GM18873 (cell line): ENCODE results near the gene TPPP2.
"Not testable (repeated sequence)": the region's sequence is repeated elsewhere in the genome, so short reads cannot be mapped to it uniquely, and the experiment has no call there.

ENCODE experiments used
- ATAC-seq: cut with Tn5 transposase; IDR thresholded peaks from one replicate; pipeline ENCODE4 v1.9.1; 2021; ENCODE audit warnings: mild to moderate bottlenecking, moderate library complexity, moderate number of reproducible peaks; ENCODE audit not compliant: unreplicated experiment, low FRiP score

TPPP2 gene

GRCh38 chr14:21036751-21037150 lies 6.7 kb downstream of the TPPP2 start:
- ATAC-seq: no peak

- no peak for ATAC-seq
These were observed 7.1 kb downstream of the TPPP2 start for GRCh38 chr14:21037156-21037555.

DNA sequence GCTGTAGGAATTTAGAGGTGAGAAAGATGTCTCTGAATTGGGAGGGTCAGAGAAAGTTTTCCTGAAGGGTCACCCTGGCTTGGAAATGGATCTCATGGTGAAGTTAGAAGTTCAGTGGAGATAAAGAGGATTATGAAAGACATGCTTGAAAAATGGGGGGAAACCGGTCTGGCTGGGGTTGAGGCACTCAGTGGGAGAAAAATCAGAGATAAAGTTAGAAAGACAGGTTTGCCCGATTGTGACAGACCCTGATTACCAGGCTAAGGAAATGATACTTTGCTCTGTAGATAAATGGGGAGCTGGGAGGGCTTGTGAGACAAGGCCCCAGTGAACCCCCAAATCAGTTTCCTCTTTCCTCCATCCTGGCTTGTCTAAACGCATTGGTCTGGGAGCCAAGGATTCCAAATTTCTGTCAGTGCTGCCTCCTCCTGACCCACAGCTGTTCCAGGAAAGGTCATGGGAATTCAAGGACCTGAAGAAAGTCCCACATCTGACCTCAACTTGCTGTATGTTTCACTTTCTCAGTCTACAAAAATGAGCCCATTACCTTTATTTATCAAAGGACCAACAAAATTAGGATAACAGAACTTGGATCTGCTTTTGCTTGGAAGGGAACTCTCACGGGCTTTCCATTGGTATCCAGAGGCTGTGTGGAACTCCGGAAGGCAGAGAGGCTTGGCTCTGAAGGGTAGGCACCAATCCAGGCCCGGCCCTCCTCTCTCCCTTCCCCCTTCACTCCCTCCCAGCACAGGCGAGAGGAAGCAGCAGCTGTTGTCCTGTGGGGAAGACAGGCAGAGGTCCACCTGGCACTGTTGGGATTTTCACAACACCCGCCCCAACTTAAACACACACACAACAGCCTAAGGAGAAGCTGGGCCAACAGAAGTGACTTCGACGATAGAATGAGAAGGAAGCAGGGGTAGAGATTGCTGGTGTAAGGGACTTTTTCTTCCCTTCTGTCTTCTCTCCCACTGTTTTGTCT lies 8.7 kb downstream of the TPPP2 start:
- ATAC-seq: no peak

- no peak for ATAC-seq
These were observed 9.8 kb downstream of the TPPP2 start for GRCh38 chr14:21039585-21040369.

GRCh38 chr14:21040370-21040925 lies 10.4 kb downstream of the TPPP2 start:
- no peak for ATAC-seq

- ATAC-seq: not testable (repeated sequence)
These were observed 10.9 kb downstream of the TPPP2 start for GRCh38 chr14:21040941-21041340.

DNA sequence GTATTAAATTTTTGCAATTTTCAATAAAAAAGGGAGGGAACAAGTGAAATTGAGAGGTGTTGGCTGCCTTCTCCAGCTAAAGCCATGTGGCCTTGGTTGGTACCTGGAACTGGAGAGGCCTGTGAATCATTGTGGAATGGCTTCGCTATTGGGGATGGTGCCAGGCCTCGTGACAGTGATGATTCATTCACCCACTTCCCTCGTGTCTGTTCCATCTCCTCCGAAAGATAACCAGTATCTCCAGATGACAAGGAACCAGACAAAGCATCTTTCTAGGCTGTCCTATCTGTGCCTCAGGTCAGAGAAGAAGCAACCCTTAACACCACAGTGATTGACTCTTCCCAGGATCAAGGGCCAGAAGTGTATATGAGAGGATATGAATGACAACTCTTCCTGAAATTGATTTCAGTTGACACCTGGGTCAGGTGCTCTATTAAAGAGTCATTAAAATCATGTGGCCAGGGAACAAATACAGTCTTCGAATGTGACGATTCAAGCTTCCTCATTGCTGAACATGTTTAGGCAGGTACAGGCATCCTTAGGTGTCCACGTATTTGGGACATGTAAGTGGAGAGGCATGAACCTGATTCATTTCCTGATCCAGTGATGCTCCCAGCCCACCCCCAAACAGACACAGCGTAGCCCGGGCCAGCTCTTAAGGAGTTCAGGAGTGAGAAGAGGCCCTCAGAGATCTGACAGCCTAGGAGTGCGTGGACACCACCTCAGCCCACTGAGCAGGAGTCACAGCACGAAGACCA lies 11.8 kb downstream of the TPPP2 start, which contains the start of gene RNASE7:
RNASE7 (plus strand) TSS at position 687 of the 758 bp plus-strand sequence. CDS start 631 bp downstream, outside the sequence.
- no peak for ATAC-seq

DNA sequence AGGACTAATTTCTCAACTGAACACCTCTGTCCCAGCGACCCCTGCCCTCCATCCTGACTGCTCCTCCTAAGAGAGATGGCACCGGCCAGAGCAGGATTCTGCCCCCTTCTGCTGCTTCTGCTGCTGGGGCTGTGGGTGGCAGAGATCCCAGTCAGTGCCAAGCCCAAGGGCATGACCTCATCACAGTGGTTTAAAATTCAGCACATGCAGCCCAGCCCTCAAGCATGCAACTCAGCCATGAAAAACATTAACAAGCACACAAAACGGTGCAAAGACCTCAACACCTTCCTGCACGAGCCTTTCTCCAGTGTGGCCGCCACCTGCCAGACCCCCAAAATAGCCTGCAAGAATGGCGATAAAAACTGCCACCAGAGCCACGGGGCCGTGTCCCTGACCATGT lies 12.9 kb downstream of the TPPP2 start:
- no peak for ATAC-seq

DNA sequence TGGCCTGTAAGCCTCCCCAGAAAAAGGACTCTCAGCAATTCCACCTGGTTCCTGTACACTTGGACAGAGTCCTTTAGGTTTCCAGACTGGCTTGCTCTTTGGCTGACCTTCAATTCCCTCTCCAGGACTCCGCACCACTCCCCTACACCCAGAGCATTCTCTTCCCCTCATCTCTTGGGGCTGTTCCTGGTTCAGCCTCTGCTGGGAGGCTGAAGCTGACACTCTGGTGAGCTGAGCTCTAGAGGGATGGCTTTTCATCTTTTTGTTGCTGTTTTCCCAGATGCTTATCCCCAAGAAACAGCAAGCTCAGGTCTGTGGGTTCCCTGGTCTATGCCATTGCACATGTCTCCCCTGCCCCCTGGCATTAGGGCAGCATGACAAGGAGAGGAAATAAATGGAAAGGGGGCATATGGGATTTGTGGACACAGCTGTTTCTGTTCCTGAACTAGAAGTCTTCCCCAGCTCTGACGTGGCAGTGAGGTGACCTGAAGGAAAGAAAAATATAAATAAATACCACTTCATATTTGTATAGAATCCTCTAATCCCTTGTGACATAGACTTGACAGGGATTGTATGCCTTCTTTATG lies 13.5 kb downstream of the TPPP2 start:
- no peak for ATAC-seq

DNA sequence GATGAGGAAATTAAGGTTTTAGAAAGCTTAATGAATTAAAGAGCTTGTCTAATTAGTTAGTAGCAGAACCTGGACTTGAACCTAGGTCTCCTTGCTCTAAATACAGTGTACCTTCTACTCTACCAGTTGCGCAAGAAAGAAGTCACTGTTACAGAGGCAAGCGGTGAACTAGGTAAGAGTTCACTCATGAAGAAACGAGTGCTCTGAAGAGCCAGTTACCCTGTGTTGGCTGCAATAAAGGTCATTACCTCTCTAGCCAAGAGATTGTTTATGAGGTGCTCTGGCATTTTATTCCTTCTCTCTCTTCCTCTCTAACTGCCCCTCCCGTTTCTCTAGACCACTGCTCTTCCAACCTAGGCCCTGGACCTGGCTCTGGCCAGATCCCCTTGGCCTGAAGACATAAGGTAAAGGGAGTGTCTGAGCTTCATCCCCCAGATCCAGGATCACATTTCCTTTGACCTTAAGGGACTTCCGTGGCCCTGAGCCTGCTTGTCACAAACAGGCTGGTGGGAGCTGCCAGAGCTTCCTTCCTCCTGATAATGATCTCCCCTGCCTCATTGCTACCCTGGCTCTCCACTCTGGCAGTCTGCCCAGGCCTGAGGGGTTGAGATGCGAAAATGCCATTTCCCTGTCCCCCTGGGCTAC lies 14.1 kb downstream of the TPPP2 start:
- ATAC-seq: no peak

DNA sequence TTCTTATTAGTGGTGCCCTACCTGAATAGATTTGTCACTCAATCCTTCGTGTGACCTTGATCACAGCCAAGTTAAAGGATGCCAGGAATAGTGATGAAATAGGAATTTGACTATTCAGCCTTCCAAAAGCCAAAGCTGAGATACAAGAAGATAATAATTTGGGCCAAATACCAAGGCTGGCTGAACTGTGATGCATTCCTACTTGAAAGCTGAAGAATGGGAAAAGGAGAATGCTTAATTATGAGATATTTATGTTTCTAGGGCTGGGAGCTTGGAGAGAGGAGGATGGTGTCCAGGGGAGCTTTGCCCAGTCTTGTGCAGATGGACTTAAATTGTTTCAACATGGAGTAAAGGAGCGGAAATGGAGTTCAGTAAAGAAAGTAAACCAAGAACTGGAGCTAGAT lies 17.4 kb downstream of the TPPP2 start:
- ATAC-seq: no peak

- no peak for ATAC-seq
These were observed 18.6 kb downstream of the TPPP2 start for GRCh38 chr14:21048638-21049037.

GRCh38 chr14:21049271-21049673 lies 19.3 kb downstream of the TPPP2 start:
- ATAC-seq: no peak

DNA sequence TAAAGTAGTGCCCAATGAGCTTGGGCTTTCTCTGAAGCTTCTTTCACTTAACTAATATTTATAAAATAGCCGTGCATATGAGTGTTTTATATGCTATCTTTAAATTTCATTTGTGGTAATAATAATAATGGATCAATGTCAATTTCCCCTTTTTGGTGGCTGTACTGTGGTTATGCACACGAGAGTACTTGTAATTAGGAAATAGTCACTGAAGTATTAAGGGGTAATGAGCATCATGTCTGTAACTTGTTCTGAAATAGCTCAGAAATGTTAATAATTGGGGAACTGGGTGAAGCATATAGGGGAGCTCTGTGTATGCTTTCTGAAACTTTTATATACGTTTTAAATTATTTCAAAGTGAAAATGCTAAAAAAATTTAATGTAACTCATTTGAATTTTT lies 20.6 kb downstream of the TPPP2 start:
- ATAC-seq: no peak

GRCh38 chr14:21053184-21054122 lies 23.4 kb downstream of the TPPP2 start:
- no peak for ATAC-seq

DNA sequence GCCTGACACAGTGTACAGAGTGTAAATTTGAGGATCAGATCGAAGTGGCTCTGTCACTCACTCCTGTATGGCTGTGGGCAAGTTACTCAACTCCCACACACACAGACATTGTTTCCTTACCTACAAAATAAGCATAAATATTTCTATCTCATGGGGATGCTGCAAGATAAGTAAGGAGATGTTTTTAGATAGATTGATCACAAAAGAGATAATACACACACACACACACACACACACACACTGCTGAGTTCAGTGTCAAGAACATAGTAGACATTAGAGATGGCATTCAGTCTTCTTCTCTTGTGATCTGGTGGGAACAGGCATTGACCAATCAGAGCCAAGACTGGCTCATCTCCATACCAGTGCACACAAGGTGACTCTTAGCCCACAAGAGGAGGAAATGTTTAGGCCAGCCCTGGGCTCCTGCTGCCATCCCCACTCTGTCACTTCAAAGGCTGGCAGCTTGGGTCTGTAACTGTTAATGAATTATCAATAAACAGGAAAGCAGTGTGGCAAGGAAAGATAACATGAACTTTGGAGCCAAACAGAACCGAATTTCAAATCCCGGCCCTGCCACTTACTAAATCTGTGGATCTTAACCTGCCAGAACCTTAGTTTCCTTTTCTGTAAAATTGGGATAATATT lies 24.2 kb downstream of the TPPP2 start:
- ATAC-seq: no peak

GRCh38 chr14:21054768-21055145 lies 24.7 kb downstream of the TPPP2 start:
- no peak for ATAC-seq
